ENCODE results near the gene FAM170A. TPM values are rescaled to one million over a fixed set of nuclear protein-coding genes. Genes with fewer than 3 reads are reported as not detected.

FAM170A gene
- total RNA-seq, 1 experiment from 2014 or later, result not detected

- H3K36me3 ChIP-seq (ENCODE audit: low read depth, low read length), result no peaks in the 10 kb centered on the region
- no peaks in the 10 kb centered on the region for H3K27me3 ChIP-seq (ENCODE audit: low read length)
- H3F3A ChIP-seq (ENCODE audit: low read length, unreplicated experiment), result no peaks in the 10 kb centered on the region
- ChIA-PET POLR2A (ENCODE audit: unreplicated experiment) (no interaction called here), CTCF (no interaction called here)
- ATAC-seq (no peak), DNase-seq (no peak)
- intact Hi-C loops (cut with micrococcal nuclease), result no loop called here
- H3K4me2 ChIP-seq (ENCODE audit: low read length), result no peak overlapping the region
- H3K4me3 ChIP-seq (ENCODE audit: low read length), result no peak overlapping the region
- no TSS peak for BruUV-seq (replicated peaks)
- no peak overlapping the region for H3K27ac ChIP-seq (ENCODE audit: low read length)
- no peaks in the 10 kb centered on the region for H3K9me2 ChIP-seq (replicated peaks; ENCODE audit: low read length)
- no peak overlapping the region for H3K9ac ChIP-seq (ENCODE audit: low read length)
- no peak overlapping the region for H2AFZ ChIP-seq (ENCODE audit: low read length)
- no peaks in the 10 kb centered on the region for H4K20me1 ChIP-seq (ENCODE audit: low read length)
- no peak for TF ChIP-seq EZH2phosphoT487 (IDR thresholded peaks at IDR 0.05; ENCODE audit: borderline replicate concordance, low read length)
- no peak for TF ChIP-seq EZH2 (IDR thresholded peaks at IDR 0.05; ENCODE audit: low read length, unreplicated experiment)
- TF ChIP-seq CTCF (conservative IDR thresholded peaks at IDR 0.05; ENCODE audit: low read depth, low read length), result no peak
- H3K4me1 ChIP-seq (ENCODE audit: insufficient read depth, low read length), result no peaks in the 10 kb centered on the region
- no peaks in the 10 kb centered on the region for H3K79me2 ChIP-seq (ENCODE audit: low read length)
- H3K9me3 ChIP-seq (ENCODE audit: low read length), result no peaks in the 10 kb centered on the region
Measured at GRCh38 chr5:119614838-119615237, 14.5 kb upstream of the FAM170A start.

- ChIA-PET POLR2A (ENCODE audit: unreplicated experiment) (no interaction called here), CTCF (no interaction called here)
- Histone ChIP-seq H3K9me2 (replicated peaks; ENCODE audit: low read length) (no peaks in the 10 kb centered on the region), H3K9me3 (ENCODE audit: low read length) (no peaks in the 10 kb centered on the region), H3K27ac (ENCODE audit: low read length) (no peak overlapping the region), H3K79me2 (ENCODE audit: low read length) (no peaks in the 10 kb centered on the region), H2AFZ (ENCODE audit: low read length) (no peak overlapping the region), H3K4me1 (ENCODE audit: insufficient read depth, low read length) (no peaks in the 10 kb centered on the region), H3K9ac (ENCODE audit: low read length) (no peak overlapping the region), H4K20me1 (ENCODE audit: low read length) (no peaks in the 10 kb centered on the region), H3K36me3 (ENCODE audit: low read depth, low read length) (no peaks in the 10 kb centered on the region), H3F3A (ENCODE audit: low read length, unreplicated experiment) (no peaks in the 10 kb centered on the region), H3K4me2 (ENCODE audit: low read length) (no peak overlapping the region), H3K4me3 (ENCODE audit: low read length) (no peak overlapping the region), H3K27me3 (ENCODE audit: low read length) (no peaks in the 10 kb centered on the region)
- TF ChIP-seq EZH2phosphoT487 (IDR thresholded peaks at IDR 0.05; ENCODE audit: borderline replicate concordance, low read length) (no peak), EZH2 (IDR thresholded peaks at IDR 0.05; ENCODE audit: low read length, unreplicated experiment) (no peak), CTCF (conservative IDR thresholded peaks at IDR 0.05; ENCODE audit: low read depth, low read length) (no peak)
- no peak for ATAC-seq
- DNase-seq, result no peak
- no TSS peak for BruUV-seq (replicated peaks)
- intact Hi-C loops (cut with micrococcal nuclease), result no loop called here
Measured at GRCh38 chr5:119626086-119626485, 3.3 kb upstream of the FAM170A start.

- no peak for DNase-seq
- Histone ChIP-seq H3K36me3 (ENCODE audit: low read depth, low read length) (no peaks in the 10 kb centered on the region), H3K9me2 (replicated peaks; ENCODE audit: low read length) (no peaks in the 10 kb centered on the region), H3K27me3 (ENCODE audit: low read length) (no peaks in the 10 kb centered on the region), H3K4me2 (ENCODE audit: low read length) (no peak overlapping the region), H3F3A (ENCODE audit: low read length, unreplicated experiment) (no peaks in the 10 kb centered on the region), H3K4me3 (ENCODE audit: low read length) (no peak overlapping the region), H3K9me3 (ENCODE audit: low read length) (no peaks in the 10 kb centered on the region), H3K4me1 (ENCODE audit: insufficient read depth, low read length) (no peaks in the 10 kb centered on the region), H4K20me1 (ENCODE audit: low read length) (no peaks in the 10 kb centered on the region), H3K27ac (ENCODE audit: low read length) (no peak overlapping the region), H2AFZ (ENCODE audit: low read length) (no peak overlapping the region), H3K79me2 (ENCODE audit: low read length) (no peaks in the 10 kb centered on the region), H3K9ac (ENCODE audit: low read length) (no peak overlapping the region)
- ChIA-PET CTCF (no interaction called here), POLR2A (ENCODE audit: unreplicated experiment) (no interaction called here)
- no TSS peak for BruUV-seq (replicated peaks)
- intact Hi-C loops (cut with micrococcal nuclease), result no loop called here
- ATAC-seq, result no peak
- TF ChIP-seq EZH2 (IDR thresholded peaks at IDR 0.05; ENCODE audit: low read length, unreplicated experiment), result no peak
- no peak for TF ChIP-seq CTCF (conservative IDR thresholded peaks at IDR 0.05; ENCODE audit: low read depth, low read length)
- no peak for TF ChIP-seq EZH2phosphoT487 (IDR thresholded peaks at IDR 0.05; ENCODE audit: borderline replicate concordance, low read length)
Measured at GRCh38 chr5:119630752-119631440, 1.5 kb downstream of the FAM170A start.
